OCI-LY3 (cell line): ENCODE measurements around the gene KCNQ1.

Experiments
- H2AFZ ChIP-seq: fragments of 200-600, 300-600 bp; shearing (Covaris generic); 2 replicates; pipeline ENCODE4 v1.6.0; 2014; ENCODE audit warnings: antibody characterized with exemption, low read depth, low read length
- H3K27ac ChIP-seq: fragments of 200-600, 300-600 bp; sonication (generic); 2 replicates; pipeline ENCODE4 v1.5.1; 2014; ENCODE audit warnings: mild to moderate bottlenecking, low read length, moderate library complexity, mixed read lengths
- H3K27me3 ChIP-seq: fragments of 200-600, 300-600 bp; sonication (generic); 2 replicates; pipeline ENCODE4 v1.6.1; 2014; ENCODE audit warnings: low read depth, low read length, mixed read lengths
- H3K36me3 ChIP-seq: fragments of 200-600, 300-600 bp; sonication (generic); replicated peaks from 2 replicates; pipeline ENCODE3; 2014; ENCODE audit warnings: low read depth, low read length, mixed read lengths
- H3K4me1 ChIP-seq: fragments of 300-600, 200-600 bp; sonication (generic); 2 replicates; pipeline ENCODE4 v1.6.1; 2014; ENCODE audit warnings: low read length, mixed read lengths
- H3K4me2 ChIP-seq: fragments of 200-600, 300-600 bp; sonication (generic); 2 replicates; pipeline ENCODE4 v1.6.1; 2014; ENCODE audit warnings: low read length, mixed read lengths
- H3K4me3 ChIP-seq: fragments of 300-600, 200-600 bp; sonication (generic); 2 replicates; pipeline ENCODE4 v1.5.1; 2014; ENCODE audit warnings: antibody characterized with exemption, mild to moderate bottlenecking, low read length, moderate library complexity
- H3K79me2 ChIP-seq: fragments of 300-600, 200-600 bp; shearing (Covaris generic); 2 replicates; pipeline ENCODE4 v1.6.1; 2014; ENCODE audit warnings: mild to moderate bottlenecking, low read length, mixed read lengths
- H3K9ac ChIP-seq: fragments of 300-600, 200-600 bp; shearing (Covaris generic); 2 replicates; pipeline ENCODE4 v1.6.0; 2014; ENCODE audit warnings: mild to moderate bottlenecking, low read length, moderate library complexity
- H3K9me3 ChIP-seq: fragments of 200-600, 300-600 bp; shearing (Covaris generic); 2 replicates; pipeline ENCODE4 v1.6.1; 2014; ENCODE audit warnings: low read length, mixed read lengths; ENCODE audit not compliant: insufficient read depth
- H4K20me1 ChIP-seq: fragments of 200-600, 300-600 bp; sonication (generic); 2 replicates; pipeline ENCODE4 v1.6.1; 2016; ENCODE audit warnings: low read length, mixed read lengths; ENCODE audit not compliant: insufficient read depth
- CTCF ChIP-seq: fragments of 200-600, 300-600 bp; sonication (generic); IDR thresholded peaks from 2 replicates; pipeline ENCODE4 v1.5.1; 2014; ENCODE audit warnings: antibody characterized with exemption, low read length, low read depth
- EZH2phosphoT487 ChIP-seq: fragments of 200-600 bp; shearing (Covaris generic); IDR thresholded peaks from 2 replicates; pipeline ENCODE4 v1.6.1; 2018; ENCODE audit warnings: antibody characterized with exemption, mixed run types, low read depth

The KCNQ1 gene

GRCh38 chr11:2408671-2409070 lies 36.1 kb upstream of the KCNQ1 start:
- no peaks in the 10 kb centered on the region for H3K4me1 ChIP-seq
- H3K9ac ChIP-seq, result no peak overlapping the region
- H3K79me2 ChIP-seq, result no peaks in the 10 kb centered on the region
- no peak overlapping the region for H3K4me2 ChIP-seq
- H3K9me3 ChIP-seq, result no peaks in the 10 kb centered on the region
- H3K27me3 ChIP-seq, result no peaks in the 10 kb centered on the region
- TF ChIP-seq CTCF (no peak), EZH2phosphoT487 (no peak)
- no peak overlapping the region for H2AFZ ChIP-seq
- H3K4me3 ChIP-seq, result no peak overlapping the region
- no peaks in the 10 kb centered on the region for H3K36me3 ChIP-seq
- H3K27ac ChIP-seq, result no peak overlapping the region
- H4K20me1 ChIP-seq, result no peaks in the 10 kb centered on the region

- no peak overlapping the region for H3K4me2 ChIP-seq
- H3K4me1 ChIP-seq, result no peaks in the 10 kb centered on the region
- H3K36me3 ChIP-seq, result no peaks in the 10 kb centered on the region
- H3K79me2 ChIP-seq, result no peaks in the 10 kb centered on the region
- H3K4me3 ChIP-seq, result no peak overlapping the region
- H3K9ac ChIP-seq, result no peak overlapping the region
- no peaks in the 10 kb centered on the region for H3K27me3 ChIP-seq
- H3K9me3 ChIP-seq, result no peaks in the 10 kb centered on the region
- no peak for TF ChIP-seq CTCF
- H3K27ac ChIP-seq, result no peak overlapping the region
- no peaks in the 10 kb centered on the region for H4K20me1 ChIP-seq
- H2AFZ ChIP-seq, result no peak overlapping the region
Measured at GRCh38 chr11:2409126-2409525, 35.7 kb upstream of the KCNQ1 start.

- Histone ChIP-seq H3K4me2 (no peak overlapping the region), H2AFZ (no peak overlapping the region), H3K36me3 (no peaks in the 10 kb centered on the region), H3K4me3 (no peak overlapping the region), H3K9me3 (no peaks in the 10 kb centered on the region), H3K27me3 (no peaks in the 10 kb centered on the region), H3K27ac (no peak overlapping the region), H3K79me2 (no peaks in the 10 kb centered on the region), H3K9ac (no peak overlapping the region), H3K4me1 (no peaks in the 10 kb centered on the region), H4K20me1 (no peaks in the 10 kb centered on the region)
- no peak for TF ChIP-seq EZH2phosphoT487
- TF ChIP-seq CTCF, result no peak
Measured at GRCh38 chr11:2409611-2410468, 35.0 kb upstream of the KCNQ1 start.

GRCh38 chr11:2410616-2411015 lies 34.2 kb upstream of the KCNQ1 start:
- Histone ChIP-seq H4K20me1 (no peaks in the 10 kb centered on the region), H3K4me1 (no peaks in the 10 kb centered on the region), H3K27ac (no peak overlapping the region), H3K4me3 (no peak overlapping the region), H3K79me2 (no peaks in the 10 kb centered on the region), H3K36me3 (no peaks in the 10 kb centered on the region), H2AFZ (no peak overlapping the region), H3K9ac (no peak overlapping the region), H3K9me3 (no peaks in the 10 kb centered on the region), H3K27me3 (no peaks in the 10 kb centered on the region), H3K4me2 (no peak overlapping the region)
- TF ChIP-seq CTCF, result no peak
- TF ChIP-seq EZH2phosphoT487, result no peak
